Ovary (tissue), 9 donors: ENCODE data around the gene POU2AF3. TPM values are rescaled to one million over a fixed set of nuclear protein-coding genes. Genes with fewer than 3 reads are reported as not detected.

Experiments used
- DNase-seq, 5 donors: peaks; one replicate each; pipeline ENCODE4 v3.0.0-alpha.2; 2019 to 2020
- H3K27ac ChIP-seq, 2 donors: fragments of 200-600 bp; one replicate each; pipeline versions ENCODE4 v1.5.1 to v1.8.0; 2019 to 2022
- H3K27me3 ChIP-seq: fragments of 200-600 bp; one replicate; pipeline ENCODE4 v1.8.0; 2022
- H3K36me3 ChIP-seq: fragments of 200-600 bp; sonication (generic); one replicate; pipeline ENCODE4 v1.5.1; 2019
- H3K4me1 ChIP-seq: one replicate; pipeline ENCODE4 v1.8.1; 2013; ENCODE audit warnings: mild to moderate bottlenecking, moderate library complexity; ENCODE audit not compliant: insufficient read depth
- H3K4me3 ChIP-seq: fragments of 200-600 bp; sonication (generic); one replicate; pipeline ENCODE4 v1.5.1; 2017
- H3K9me3 ChIP-seq, 2 donors: fragments of 200-600 bp in 1 of 2; sonication (generic) in 1 of 2; one replicate each; pipeline versions ENCODE4 v1.5.1 to v1.8.1; 2013 to 2019; ENCODE audit warnings: mild to moderate bottlenecking in 1 of 2, moderate library complexity in 1 of 2
- EP300 ChIP-seq: sonication (generic); formaldehyde crosslinking; IDR thresholded peaks from one replicate; pipeline ENCODE4 v1.6.1; 2017; ENCODE audit warnings: antibody characterized with exemption
- POLR2A ChIP-seq: fragments of 450-650 bp; IDR thresholded peaks from one replicate; pipeline ENCODE4 v1.6.1; 2017; ENCODE audit warnings: antibody characterized with exemption, mild to moderate bottlenecking, moderate library complexity
- WGBS, 3 donors: extraction: QIAGEN DNeasy Blood & Tissue Kit in 1 of 3; methylation state at CpG; one replicate each; pipeline versions ENCODE4 v1.1.5 to v1.1.7; 2013 to 2017; 5-methylcytosine and 5-hydroxymethylcytosine counted together
- intact Hi-C, 4 donors: fragments of 100-400 bp; cut with DNase I; formaldehyde crosslinking; loops; one replicate each; pipeline versions ENCODE4 v1.11.0 to v1.15.1; 2022 to 2023
- polyA plus RNA-seq, 2 donors: library from polyadenylated mRNA; stranded (reverse); fragments of 200-250 nt in 1 of 2; fragments of 350-450 nt in 1 of 2; fragmentation: Illumina TruSeq in 1 of 2; extraction: RNeasy Lipid Tissue Mini Kit (QIAGEN cat#74804) in 1 of 2; gene quantifications; one replicate each; pipeline ENCODE4 v1.2.3, GENCODE V29; 2013 to 2014
- total RNA-seq, 7 donors: library from RNA; depleted of rRNA in 2 of 7; stranded (reverse); fragments of >200 nt in 2 of 7; fragmentation: NEBNext Ultra II Directional in 3 of 7; extraction: Animal tissue kit (Norgen Biotek cat#: 25700) in 3 of 7; gene quantifications; one replicate each; pipeline versions ENCODE4 v1.1.0 to v1.2.4, GENCODE V29; 2016 to 2023
- TF ChIP-seq, protein P1 (sequence below), 3 donors: fragments of 450-650 bp in 2 of 3; fragments of 200-600 bp in 1 of 3; IDR thresholded peaks; one replicate each; pipeline versions ENCODE4 v1.5.1 to v1.8.0; 2016 to 2022; ENCODE audit warnings: antibody characterized with exemption in 3 of 3, mild to moderate bottlenecking in 1 of 3
- donor health status: DM: no; HTN: no; CAD: no; lungs with moderate emphysema.
- donor health status: DM: no; HTN: no; CAD: no.
- donor health status: Bipolar disorder and iron deficiency.
- donor health status: DM: yes; HTN: yes; CAD: no.
- donor health status: DM: no; HTN: no; CAD: no.
- donor health status: DM: yes; HTN: yes; CAD: no.

Gene POU2AF3
- total and polyA plus RNA-seq, 9 donors = 2.1 to 11.8 (median 7.4) TPM

DNA sequence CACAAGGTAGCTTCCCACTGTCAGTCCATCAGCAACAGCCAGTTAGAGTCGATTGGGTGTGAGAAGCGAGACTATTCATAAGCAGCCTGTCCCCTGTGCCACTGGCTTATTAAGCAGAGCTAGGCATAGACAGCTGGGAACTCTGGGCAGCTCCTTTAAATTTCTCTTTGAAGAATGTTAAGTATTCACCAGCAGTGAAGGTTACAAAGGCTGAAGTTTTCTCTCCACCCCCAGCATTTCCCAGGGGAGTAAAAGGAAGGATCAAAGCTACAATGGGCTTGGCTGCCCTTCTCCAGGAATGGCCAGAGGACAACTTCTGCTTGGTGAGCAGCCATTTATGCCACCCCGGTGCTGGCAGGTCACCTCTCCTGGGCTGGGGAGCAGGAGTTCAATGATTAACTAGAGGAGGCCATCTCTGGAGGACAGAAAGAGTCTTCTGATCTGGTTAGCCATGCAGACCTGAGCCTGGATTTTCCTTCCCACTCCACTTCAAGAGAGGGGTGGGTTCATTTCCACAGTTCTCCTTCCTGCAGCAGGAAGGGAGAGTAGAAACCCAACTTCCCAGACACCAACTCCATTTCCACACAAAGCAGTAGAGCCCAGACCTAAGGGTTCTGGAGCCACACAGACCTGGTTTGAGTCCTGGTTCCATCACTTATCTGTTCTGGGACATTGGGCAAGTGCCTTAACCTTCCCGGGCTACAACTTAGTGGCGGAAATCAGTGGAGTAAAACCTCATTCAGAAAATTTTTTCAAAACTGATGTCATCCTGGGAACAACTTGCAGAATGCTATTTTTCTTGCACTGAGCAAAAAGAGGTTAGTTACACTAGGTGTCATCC, 22.6 kb downstream of the POU2AF3 start:
- DNase-seq = no peak
- H3K4me3 ChIP-seq = no peak overlapping the region
- H3K27ac ChIP-seq = no peak overlapping the region
- no peaks in the 10 kb centered on the region for H3K9me3 ChIP-seq
- peaks cover 8% of the 10 kb centered on the region for H3K4me1 ChIP-seq
- H3K27me3 ChIP-seq = no peaks in the 10 kb centered on the region
- intact Hi-C loops = no loop called here
- 71 to 85% (median 74%) methylated on average over 5 of the region's 5 CpGs for WGBS, 3 donors
- TF ChIP-seq, protein P1, sequence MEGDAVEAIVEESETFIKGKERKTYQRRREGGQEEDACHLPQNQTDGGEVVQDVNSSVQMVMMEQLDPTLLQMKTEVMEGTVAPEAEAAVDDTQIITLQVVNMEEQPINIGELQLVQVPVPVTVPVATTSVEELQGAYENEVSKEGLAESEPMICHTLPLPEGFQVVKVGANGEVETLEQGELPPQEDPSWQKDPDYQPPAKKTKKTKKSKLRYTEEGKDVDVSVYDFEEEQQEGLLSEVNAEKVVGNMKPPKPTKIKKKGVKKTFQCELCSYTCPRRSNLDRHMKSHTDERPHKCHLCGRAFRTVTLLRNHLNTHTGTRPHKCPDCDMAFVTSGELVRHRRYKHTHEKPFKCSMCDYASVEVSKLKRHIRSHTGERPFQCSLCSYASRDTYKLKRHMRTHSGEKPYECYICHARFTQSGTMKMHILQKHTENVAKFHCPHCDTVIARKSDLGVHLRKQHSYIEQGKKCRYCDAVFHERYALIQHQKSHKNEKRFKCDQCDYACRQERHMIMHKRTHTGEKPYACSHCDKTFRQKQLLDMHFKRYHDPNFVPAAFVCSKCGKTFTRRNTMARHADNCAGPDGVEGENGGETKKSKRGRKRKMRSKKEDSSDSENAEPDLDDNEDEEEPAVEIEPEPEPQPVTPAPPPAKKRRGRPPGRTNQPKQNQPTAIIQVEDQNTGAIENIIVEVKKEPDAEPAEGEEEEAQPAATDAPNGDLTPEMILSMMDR (IDR thresholded peaks at IDR 0.05) = no peak
- TF ChIP-seq POLR2A (no peak), EP300 (no peak)
- H3K36me3 ChIP-seq = no peaks in the 10 kb centered on the region

DNA sequence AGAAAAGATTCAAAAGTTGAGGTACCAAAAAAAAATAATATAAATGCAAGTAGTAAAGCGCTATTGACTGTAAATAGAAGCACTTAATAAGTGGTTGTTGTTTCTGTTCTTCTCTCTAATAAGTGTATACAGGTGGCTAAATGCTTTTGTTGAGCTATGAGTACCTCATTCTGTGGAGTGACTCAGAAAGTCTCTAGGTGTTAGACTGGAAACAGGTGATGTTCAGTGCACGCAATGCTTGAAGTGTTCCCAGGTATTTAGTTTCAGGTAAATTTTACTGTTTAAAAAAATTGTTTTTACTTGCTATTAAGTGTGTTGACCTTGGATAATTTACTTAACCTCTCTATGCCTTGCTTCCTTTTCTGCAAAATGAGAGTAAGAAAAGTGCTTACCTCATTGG, 24.2 kb downstream of the POU2AF3 start:
- WGBS, 3 donors = 95 to 99% (median 96%) methylated on average over 2 of the region's 2 CpGs
- Histone ChIP-seq H3K27ac (no peak overlapping the region), H3K4me3 (no peak overlapping the region), H3K36me3 (no peaks in the 10 kb centered on the region), H3K9me3 (no peaks in the 10 kb centered on the region), H3K4me1 (peaks cover 8% of the 10 kb centered on the region), H3K27me3 (no peaks in the 10 kb centered on the region)
- DNase-seq = no peak
- TF ChIP-seq, protein P1 (IDR thresholded peaks at IDR 0.05) = no peak
- no peak for TF ChIP-seq EP300
- TF ChIP-seq POLR2A = no peak
- intact Hi-C loops = no loop called here

GRCh38 chr11:111324277-111324720, 26.0 kb downstream of the POU2AF3 start:
- intact Hi-C loops = no loop called here
- TF ChIP-seq, protein P1 (IDR thresholded peaks at IDR 0.05) = no peak
- TF ChIP-seq EP300 (no peak), POLR2A (no peak)
- Histone ChIP-seq H3K27me3 (no peaks in the 10 kb centered on the region), H3K4me1 (peaks cover 13% of the 10 kb centered on the region), H3K36me3 (no peaks in the 10 kb centered on the region), H3K27ac (peak overlapping the region; percentile 18 to 42), H3K4me3 (no peak overlapping the region), H3K9me3 (no peaks in the 10 kb centered on the region)
- 6 to 10% (median 8%) methylated on average over 5 of the region's 5 CpGs for WGBS, 3 donors
- DNase-seq = no peak

DNA sequence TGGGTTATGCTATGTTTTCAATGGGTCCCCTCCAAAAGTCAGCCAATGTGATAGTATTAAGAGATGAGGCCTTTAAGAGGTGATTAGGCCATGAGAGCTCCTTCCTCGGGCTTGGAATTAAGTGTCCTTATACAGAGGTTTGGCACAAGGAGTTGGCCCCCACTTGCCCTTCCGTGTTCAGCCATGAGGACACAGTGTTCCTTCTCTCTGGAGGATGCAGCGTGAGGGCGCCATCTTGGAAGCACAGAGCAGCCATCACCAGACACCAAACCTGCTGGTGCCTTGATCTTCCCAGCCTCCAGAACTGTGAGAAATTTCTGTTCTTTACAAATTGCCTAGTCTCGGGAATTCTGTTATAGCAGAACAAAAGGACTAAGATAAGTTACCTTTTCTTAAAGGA, 26.9 kb downstream of the POU2AF3 start:
- H3K4me3 ChIP-seq = no peak overlapping the region
- no peaks in the 10 kb centered on the region for H3K27me3 ChIP-seq
- H3K27ac ChIP-seq = no peak overlapping the region
- peaks cover 14% of the 10 kb centered on the region for H3K4me1 ChIP-seq
- intact Hi-C loops = no loop called here
- no peak for DNase-seq
- no peaks in the 10 kb centered on the region for H3K9me3 ChIP-seq
- TF ChIP-seq, protein P1 (IDR thresholded peaks at IDR 0.05) = no peak
- TF ChIP-seq EP300 (no peak), POLR2A (no peak)
- no peaks in the 10 kb centered on the region for H3K36me3 ChIP-seq
- WGBS, 3 donors = 82 to 90% (median 86%) methylated on average over 5 of the region's 5 CpGs
